Measurements from ENCODE around the gene PAX8. TPM values are rescaled to one million over a fixed set of nuclear protein-coding genes. Genes with fewer than 3 reads are reported as not detected.

Gene PAX8
- total and polyA plus RNA-seq, 2 experiments from 2014 or later, result 5.8 to 13.1 TPM

DNA sequence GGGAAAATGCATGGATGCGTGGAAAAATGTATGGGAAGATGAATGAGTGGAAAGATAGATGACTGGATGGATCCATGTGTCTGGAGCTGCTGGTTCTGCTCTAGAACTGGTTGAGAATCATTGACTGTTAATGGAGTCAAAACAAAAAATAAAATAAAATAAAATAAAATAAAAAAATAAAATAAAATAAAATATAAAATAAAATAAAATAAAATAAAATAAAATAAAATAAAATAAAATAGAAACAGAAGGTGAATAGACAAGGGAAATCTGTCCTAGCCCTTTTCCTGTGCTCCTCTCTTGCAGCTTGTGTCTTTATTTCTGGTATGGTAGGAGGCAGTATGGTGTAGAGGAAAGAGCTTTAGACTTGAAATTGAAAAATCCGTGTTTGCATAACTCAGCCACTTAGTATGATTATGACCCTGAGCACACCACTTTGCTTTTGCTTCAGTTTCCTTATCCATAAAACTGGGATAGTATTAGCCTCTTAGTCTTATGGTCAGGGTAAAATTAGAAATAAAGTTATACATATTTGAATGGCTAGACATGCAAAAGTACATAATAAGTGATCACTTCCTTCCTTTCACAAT is 54.0 kb downstream of the PAX8 start:
- TF ChIP-seq EZH2 (IDR thresholded peaks at IDR 0.05; ENCODE audit: insufficient read depth, poor library complexity, severe bottlenecking), result no peak
- no peak for TF ChIP-seq EZH2phosphoT487 (IDR thresholded peaks at IDR 0.05; ENCODE audit: insufficient read depth, low read depth)
- Histone ChIP-seq H3K4me1 (ENCODE audit: insufficient read depth) (no peaks in the 10 kb centered on the region), H2AFZ (no peak overlapping the region), H3K4me2 (ENCODE audit: unreplicated experiment) (no peak overlapping the region), H3K9me2 (ENCODE audit: insufficient read depth) (0 out of 2 replicates have a peak, but pooled peaks cover 3% of the 10 kb centered on the region), H3K9me3 (ENCODE audit: low read depth) (no peaks in the 10 kb centered on the region), H3K27ac (no peak overlapping the region), H4K20me1 (ENCODE audit: insufficient read depth) (no peaks in the 10 kb centered on the region), H3K79me2 (ENCODE audit: insufficient read depth) (no peaks in the 10 kb centered on the region), H3F3A (ENCODE audit: insufficient read depth) (no peaks in the 10 kb centered on the region), H3K27me3 (replicated peaks; ENCODE audit: insufficient read depth) (no peaks in the 10 kb centered on the region), H3K9ac (no peak overlapping the region), H3K36me3 (ENCODE audit: low read depth) (no peaks in the 10 kb centered on the region), H3K4me3 (no peak overlapping the region)
- WGBS, 2 experiments (ENCODE audit: low coverage in 1 of 2, low lambda C conversion rate in 2 of 2, missing lambda C conversion rate in 2 of 2), result 70 to 73% methylated on average over 2 of the region's 2 CpGs
- no peak for DNase-seq
- in situ Hi-C loops (cut with MboI), result no loop called here

DNA sequence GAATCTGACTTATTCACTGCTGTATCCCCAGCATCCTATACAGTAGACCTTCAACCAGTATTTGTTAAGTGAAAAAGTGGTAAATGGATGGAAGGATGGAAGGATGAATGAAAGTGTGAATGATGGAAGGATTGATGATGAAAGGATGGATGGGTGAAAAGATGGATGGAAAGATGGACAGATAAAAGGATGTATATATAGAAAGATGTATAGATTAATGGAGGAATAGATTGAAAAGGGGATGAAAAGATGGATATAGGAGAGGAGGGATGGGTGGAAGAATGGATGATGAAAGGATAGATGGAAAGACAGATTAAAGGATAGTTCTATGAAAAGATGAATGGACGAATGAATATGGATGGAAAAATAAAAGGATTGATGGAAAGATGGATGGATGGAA is 54.9 kb downstream of the PAX8 start:
- Histone ChIP-seq H3K4me1 (ENCODE audit: insufficient read depth) (0 out of 2 replicates have a peak, but pooled peaks cover 2% of the 10 kb centered on the region), H3K9ac (no peak overlapping the region), H3K27ac (no peak overlapping the region), H2AFZ (no peak overlapping the region), H3K36me3 (ENCODE audit: low read depth) (no peaks in the 10 kb centered on the region), H3K79me2 (ENCODE audit: insufficient read depth) (no peaks in the 10 kb centered on the region), H3K4me3 (no peak overlapping the region), H4K20me1 (ENCODE audit: insufficient read depth) (no peaks in the 10 kb centered on the region), H3F3A (ENCODE audit: insufficient read depth) (no peaks in the 10 kb centered on the region), H3K9me3 (ENCODE audit: low read depth) (no peaks in the 10 kb centered on the region), H3K27me3 (replicated peaks; ENCODE audit: insufficient read depth) (no peaks in the 10 kb centered on the region), H3K4me2 (ENCODE audit: unreplicated experiment) (no peak overlapping the region), H3K9me2 (ENCODE audit: insufficient read depth) (0 out of 2 replicates have a peak, but pooled peaks cover 3% of the 10 kb centered on the region)
- no peak for TF ChIP-seq EZH2phosphoT487 (IDR thresholded peaks at IDR 0.05; ENCODE audit: insufficient read depth, low read depth)
- TF ChIP-seq EZH2 (IDR thresholded peaks at IDR 0.05; ENCODE audit: insufficient read depth, poor library complexity, severe bottlenecking), result no peak
- in situ Hi-C loops (cut with MboI), result no loop called here
- DNase-seq, result no peak
- 81 to 95% methylated on average over 1 of the region's 1 CpG for WGBS, 2 experiments (ENCODE audit: low coverage in 1 of 2, low lambda C conversion rate in 2 of 2, missing lambda C conversion rate in 2 of 2)

DNA sequence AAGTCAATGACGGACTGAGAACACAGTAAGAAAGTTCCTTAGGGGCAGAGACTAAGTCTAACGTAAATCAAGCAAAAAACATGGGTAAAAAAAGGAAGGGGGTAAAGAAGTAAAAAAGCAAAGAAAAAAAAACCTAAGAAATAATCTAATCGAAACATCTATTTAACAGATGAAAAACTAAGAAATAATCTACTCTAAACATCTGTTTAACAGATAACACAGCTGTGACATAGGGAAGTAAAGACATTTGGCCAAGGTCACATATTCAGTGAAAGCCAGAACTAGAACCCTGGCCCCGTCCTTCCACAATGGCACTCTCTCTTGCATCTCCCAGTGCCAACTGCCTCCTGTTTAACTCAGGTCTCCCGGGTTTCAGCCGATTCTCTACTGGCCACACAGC is 56.9 kb downstream of the PAX8 start:
- Histone ChIP-seq H3K79me2 (ENCODE audit: insufficient read depth) (no peaks in the 10 kb centered on the region), H3K4me1 (ENCODE audit: insufficient read depth) (peaks cover 10% of the 10 kb centered on the region; the same call in 1 of the 2 replicates), H3F3A (ENCODE audit: insufficient read depth) (no peaks in the 10 kb centered on the region), H3K9ac (no peak overlapping the region), H3K27ac (no peak overlapping the region), H3K9me3 (ENCODE audit: low read depth) (no peaks in the 10 kb centered on the region), H3K4me3 (no peak overlapping the region), H3K4me2 (ENCODE audit: unreplicated experiment) (no peak overlapping the region), H3K27me3 (replicated peaks; ENCODE audit: insufficient read depth) (no peaks in the 10 kb centered on the region), H3K9me2 (ENCODE audit: insufficient read depth) (0 out of 2 replicates have a peak, but pooled peaks cover 3% of the 10 kb centered on the region), H3K36me3 (ENCODE audit: low read depth) (no peaks in the 10 kb centered on the region), H4K20me1 (ENCODE audit: insufficient read depth) (no peaks in the 10 kb centered on the region), H2AFZ (no peak overlapping the region)
- WGBS, 2 experiments (ENCODE audit: low coverage in 1 of 2, low lambda C conversion rate in 2 of 2, missing lambda C conversion rate in 2 of 2), result 82 to 83% methylated on average over 6 of the region's 6 CpGs
- DNase-seq, result no peak
- TF ChIP-seq EZH2 (IDR thresholded peaks at IDR 0.05; ENCODE audit: insufficient read depth, poor library complexity, severe bottlenecking) (no peak), EZH2phosphoT487 (IDR thresholded peaks at IDR 0.05; ENCODE audit: insufficient read depth, low read depth) (no peak)
- in situ Hi-C loops (cut with MboI), result no loop called here

DNA sequence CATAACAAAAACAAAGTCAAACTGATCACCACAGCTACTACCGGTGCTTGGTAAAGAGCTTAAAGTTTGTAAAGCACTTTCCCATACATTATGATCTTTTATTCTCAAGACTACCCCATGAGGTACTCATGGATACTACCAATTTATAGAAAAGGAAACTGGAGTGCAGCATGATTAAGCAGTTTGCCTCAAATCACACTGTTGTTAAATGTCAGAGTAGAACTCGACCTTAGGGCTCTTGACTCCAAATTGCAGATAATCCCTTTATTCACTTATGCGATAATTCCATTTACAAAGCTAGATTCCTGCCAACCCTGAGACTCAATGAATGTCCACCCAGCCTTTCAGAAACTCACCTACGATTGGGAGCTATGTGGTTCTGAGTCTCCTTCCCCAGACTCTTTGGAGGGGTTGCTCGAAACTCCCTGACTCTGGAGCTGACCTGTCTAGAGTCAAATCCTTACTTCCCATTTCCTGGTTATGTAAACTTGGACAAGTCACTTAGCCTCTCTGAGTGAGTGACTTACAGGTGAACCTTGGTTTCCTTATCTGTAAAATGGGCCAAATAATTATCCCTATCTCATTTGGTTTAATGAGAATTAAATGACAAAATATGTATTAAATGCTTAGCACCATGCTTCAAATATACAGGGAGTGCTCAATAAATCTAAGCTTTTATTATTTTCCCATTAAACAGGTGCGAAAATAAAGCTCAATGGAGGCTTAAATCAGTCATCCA is 57.6 kb downstream of the PAX8 start:
- H3K9ac ChIP-seq, result no peak overlapping the region
- no peak overlapping the region for H3K27ac ChIP-seq
- no peak for DNase-seq
- no peak overlapping the region for H2AFZ ChIP-seq
- H3K4me3 ChIP-seq, result no peak overlapping the region
- in situ Hi-C loops (cut with MboI), result no loop called here
- H4K20me1 ChIP-seq (ENCODE audit: insufficient read depth), result no peaks in the 10 kb centered on the region
- no peak for TF ChIP-seq EZH2 (IDR thresholded peaks at IDR 0.05; ENCODE audit: insufficient read depth, poor library complexity, severe bottlenecking)
- no peak for TF ChIP-seq EZH2phosphoT487 (IDR thresholded peaks at IDR 0.05; ENCODE audit: insufficient read depth, low read depth)
- 0 out of 2 replicates have a peak, but pooled peaks cover 3% of the 10 kb centered on the region for H3K9me2 ChIP-seq (ENCODE audit: insufficient read depth)
- H3K36me3 ChIP-seq (ENCODE audit: low read depth), result no peaks in the 10 kb centered on the region
- H3K9me3 ChIP-seq (ENCODE audit: low read depth), result no peaks in the 10 kb centered on the region
- H3K4me2 ChIP-seq (ENCODE audit: unreplicated experiment), result no peak overlapping the region
- no peaks in the 10 kb centered on the region for H3F3A ChIP-seq (ENCODE audit: insufficient read depth)
- peaks cover 10% of the 10 kb centered on the region; the same call in 1 of the 2 replicates for H3K4me1 ChIP-seq (ENCODE audit: insufficient read depth)
- 83 to 86% methylated on average over 6 of the region's 6 CpGs for WGBS, 2 experiments (ENCODE audit: low coverage in 1 of 2, low lambda C conversion rate in 2 of 2, missing lambda C conversion rate in 2 of 2)
- no peaks in the 10 kb centered on the region for H3K79me2 ChIP-seq (ENCODE audit: insufficient read depth)
- H3K27me3 ChIP-seq (replicated peaks; ENCODE audit: insufficient read depth), result no peaks in the 10 kb centered on the region

Measured in GM23248 (cell line).